Tibial artery (tissue), 4 donors: Measurements from ENCODE around the gene OTUD6A.

Experiments
- DNase-seq, 2 donors: peaks; one replicate each; pipeline ENCODE4 v3.0.0-alpha.2; 2019
- H3K27ac ChIP-seq, 2 donors: fragments of 200-600 bp; sonication (generic) in 1 of 2; 1 replicate in 1 of 2; 2 replicates in 1 of 2; pipeline ENCODE4 v1.5.1; 2018 to 2019; ENCODE audit warnings: mild to moderate bottlenecking in 1 of 2
- H3K27me3 ChIP-seq, 2 donors: fragments of 200-600 bp; sonication (generic) in 1 of 2; one replicate each; pipeline versions ENCODE4 v1.5.1 to v1.6.0; 2016 to 2019
- H3K36me3 ChIP-seq, 3 donors: fragments of 200-600 bp; sonication (generic) in 2 of 3; one replicate each; pipeline ENCODE4 v1.5.1; 2016 to 2019; ENCODE audit warnings: mild to moderate bottlenecking in 2 of 3
- H3K4me1 ChIP-seq, 4 donors: fragments of 200-600 bp; sonication (generic) in 2 of 4; 1 replicate in 3 of 4; 2 replicates in 1 of 4; pipeline ENCODE4 v1.5.1; 2016 to 2019
- H3K4me3 ChIP-seq, 2 donors: fragments of 200-600 bp; sonication (generic) in 1 of 2; 1 replicate in 1 of 2; 2 replicates in 1 of 2; pipeline ENCODE4 v1.5.1; 2018 to 2019; ENCODE audit warnings: mild to moderate bottlenecking in 2 of 2
- H3K9me3 ChIP-seq, 3 donors: fragments of 200-600 bp; sonication (generic) in 1 of 3; one replicate each; pipeline ENCODE4 v1.5.1; 2016 to 2019
- intact Hi-C: fragments of 100-400 bp; cut with DNase I; formaldehyde crosslinking; loops from one replicate; pipeline ENCODE4 v1.15.0; 2023; ENCODE audit warnings: low total_unique reads
- TF ChIP-seq, protein P1 (sequence below), 2 experiments: fragments of 200-600 bp in 1 of 2; fragments of 450-650 bp in 1 of 2; IDR thresholded peaks; one replicate each; pipeline ENCODE4 v1.5.1; 2017 to 2019; ENCODE audit warnings: antibody characterized with exemption in 2 of 2, mild to moderate bottlenecking in 1 of 2, moderate library complexity in 1 of 2

Gene OTUD6A, protein sequence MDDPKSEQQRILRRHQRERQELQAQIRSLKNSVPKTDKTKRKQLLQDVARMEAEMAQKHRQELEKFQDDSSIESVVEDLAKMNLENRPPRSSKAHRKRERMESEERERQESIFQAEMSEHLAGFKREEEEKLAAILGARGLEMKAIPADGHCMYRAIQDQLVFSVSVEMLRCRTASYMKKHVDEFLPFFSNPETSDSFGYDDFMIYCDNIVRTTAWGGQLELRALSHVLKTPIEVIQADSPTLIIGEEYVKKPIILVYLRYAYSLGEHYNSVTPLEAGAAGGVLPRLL

DNA sequence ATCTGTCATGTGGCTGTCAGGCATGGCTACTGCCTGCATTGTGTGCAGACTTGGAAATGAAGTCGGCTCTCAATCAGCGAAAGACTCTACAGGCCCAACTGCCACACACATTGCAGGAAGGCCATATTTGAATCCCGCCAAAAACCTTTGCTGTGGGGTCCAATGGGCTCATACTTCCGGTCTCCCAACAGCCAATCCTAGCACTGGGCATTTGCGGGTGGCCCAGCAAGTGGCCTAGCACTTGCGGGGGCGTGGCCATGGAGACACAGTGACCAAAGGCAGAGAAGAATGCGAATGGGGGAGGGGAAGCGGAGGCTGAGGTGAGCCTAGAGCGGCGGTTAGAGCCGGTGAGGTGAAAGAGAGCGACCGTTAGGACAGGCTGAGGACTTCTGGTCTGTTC lies at the start of gene OTUD6A:
TSS of gene OTUD6A (plus strand) at position 382 of the 400 bp plus-strand sequence. CDS start 68 bp downstream, outside the sequence.
- intact Hi-C loops, result no loop called here
- no peaks in the 10 kb centered on the region for H3K36me3 ChIP-seq
- no peak within 1 kb of the TSS for H3K27ac ChIP-seq
- TF ChIP-seq, protein P1, sequence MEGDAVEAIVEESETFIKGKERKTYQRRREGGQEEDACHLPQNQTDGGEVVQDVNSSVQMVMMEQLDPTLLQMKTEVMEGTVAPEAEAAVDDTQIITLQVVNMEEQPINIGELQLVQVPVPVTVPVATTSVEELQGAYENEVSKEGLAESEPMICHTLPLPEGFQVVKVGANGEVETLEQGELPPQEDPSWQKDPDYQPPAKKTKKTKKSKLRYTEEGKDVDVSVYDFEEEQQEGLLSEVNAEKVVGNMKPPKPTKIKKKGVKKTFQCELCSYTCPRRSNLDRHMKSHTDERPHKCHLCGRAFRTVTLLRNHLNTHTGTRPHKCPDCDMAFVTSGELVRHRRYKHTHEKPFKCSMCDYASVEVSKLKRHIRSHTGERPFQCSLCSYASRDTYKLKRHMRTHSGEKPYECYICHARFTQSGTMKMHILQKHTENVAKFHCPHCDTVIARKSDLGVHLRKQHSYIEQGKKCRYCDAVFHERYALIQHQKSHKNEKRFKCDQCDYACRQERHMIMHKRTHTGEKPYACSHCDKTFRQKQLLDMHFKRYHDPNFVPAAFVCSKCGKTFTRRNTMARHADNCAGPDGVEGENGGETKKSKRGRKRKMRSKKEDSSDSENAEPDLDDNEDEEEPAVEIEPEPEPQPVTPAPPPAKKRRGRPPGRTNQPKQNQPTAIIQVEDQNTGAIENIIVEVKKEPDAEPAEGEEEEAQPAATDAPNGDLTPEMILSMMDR (IDR thresholded peaks at IDR 0.05), result no peak
- no peaks in the 10 kb centered on the region for H3K4me1 ChIP-seq
- DNase-seq, result no peak
- H3K4me3 ChIP-seq, result no peak within 1 kb of the TSS
- H3K9me3 ChIP-seq, result no peaks in the 10 kb centered on the region
- H3K27me3 ChIP-seq, result no peaks in the 10 kb centered on the region

DNA sequence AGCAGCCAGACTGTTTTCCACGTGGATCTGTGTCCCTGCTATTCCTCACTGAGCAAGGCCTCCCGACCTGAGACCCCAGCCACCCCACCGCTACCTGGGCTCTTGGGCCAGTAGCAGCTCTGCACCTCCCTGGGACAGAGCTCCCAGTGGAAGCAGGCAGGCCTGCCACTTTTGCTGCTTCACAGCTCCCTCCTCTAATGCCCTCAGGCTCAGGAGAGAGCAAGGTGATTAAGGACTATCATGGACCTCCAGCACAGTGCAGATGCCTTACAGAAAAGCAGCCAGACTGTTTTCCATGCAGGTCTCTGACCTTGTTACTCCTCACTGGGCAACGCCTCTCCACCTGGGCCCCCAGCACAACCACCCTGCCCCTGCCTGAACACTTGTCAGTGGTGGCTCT lies 49.5 kb upstream of the OTUD6A start:
- peaks cover 0 to 2% (median 0%) of the 10 kb centered on the region in 3 donors for H3K9me3 ChIP-seq
- no peaks in the 10 kb centered on the region for H3K4me1 ChIP-seq
- H3K36me3 ChIP-seq, result no peaks in the 10 kb centered on the region
- no peak overlapping the region for H3K4me3 ChIP-seq
- intact Hi-C loops, result no loop called here
- H3K27me3 ChIP-seq, result no peaks in the 10 kb centered on the region
- DNase-seq, result no peak
- no peak overlapping the region for H3K27ac ChIP-seq
- TF ChIP-seq, protein P1 (IDR thresholded peaks at IDR 0.05), result no peak

DNA sequence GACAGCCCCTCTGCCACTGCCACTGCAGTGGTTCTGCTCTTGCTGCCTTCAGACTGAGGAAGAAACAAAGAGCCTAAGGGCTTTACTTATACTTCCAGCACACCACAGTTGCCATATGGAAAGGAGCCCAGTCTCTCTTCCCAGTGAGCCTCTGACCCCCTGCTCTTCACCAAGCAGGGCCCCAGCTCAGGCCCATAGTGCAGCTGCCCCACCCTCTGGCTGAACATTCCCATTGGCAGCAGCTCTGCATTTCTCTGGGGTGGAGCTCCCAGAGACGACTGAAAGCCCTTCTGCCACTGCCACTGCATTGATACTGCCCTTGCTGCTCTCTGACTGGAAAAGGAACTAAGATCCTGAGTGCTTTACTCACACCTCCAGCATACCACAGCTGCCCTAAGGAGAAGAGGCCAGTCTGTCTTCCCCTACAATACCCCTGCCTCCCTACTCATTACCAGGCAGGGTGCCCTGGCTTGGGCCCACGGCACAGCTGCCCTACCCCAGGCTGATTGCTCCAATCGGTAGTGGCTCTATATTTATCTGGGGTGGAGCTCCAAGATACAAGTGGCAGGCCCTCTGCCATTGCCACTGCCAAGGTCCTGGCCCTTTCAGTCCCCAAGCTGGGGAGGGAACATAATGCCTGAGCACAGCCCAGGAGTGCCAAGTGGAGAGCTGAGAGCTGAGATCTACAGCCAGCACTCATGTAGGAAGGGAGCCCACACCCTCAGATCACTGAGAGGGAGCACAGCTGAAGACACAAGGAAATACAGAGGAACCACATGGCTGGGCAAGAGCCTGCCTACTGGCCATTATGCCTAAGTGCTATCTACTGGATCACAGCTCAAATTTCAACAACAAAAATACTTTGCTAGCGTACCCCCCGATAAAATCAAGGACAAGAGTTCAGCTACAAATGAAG lies 48.5 kb upstream of the OTUD6A start:
- DNase-seq, result no peak
- Histone ChIP-seq H3K4me3 (no peak overlapping the region), H3K27me3 (no peaks in the 10 kb centered on the region), H3K4me1 (no peaks in the 10 kb centered on the region), H3K36me3 (no peaks in the 10 kb centered on the region), H3K9me3 (peaks cover 0 to 4% (median 0%) of the 10 kb centered on the region in 3 donors), H3K27ac (no peak overlapping the region)
- TF ChIP-seq, protein P1 (IDR thresholded peaks at IDR 0.05), result no peak
- intact Hi-C loops, result no loop called here

DNA sequence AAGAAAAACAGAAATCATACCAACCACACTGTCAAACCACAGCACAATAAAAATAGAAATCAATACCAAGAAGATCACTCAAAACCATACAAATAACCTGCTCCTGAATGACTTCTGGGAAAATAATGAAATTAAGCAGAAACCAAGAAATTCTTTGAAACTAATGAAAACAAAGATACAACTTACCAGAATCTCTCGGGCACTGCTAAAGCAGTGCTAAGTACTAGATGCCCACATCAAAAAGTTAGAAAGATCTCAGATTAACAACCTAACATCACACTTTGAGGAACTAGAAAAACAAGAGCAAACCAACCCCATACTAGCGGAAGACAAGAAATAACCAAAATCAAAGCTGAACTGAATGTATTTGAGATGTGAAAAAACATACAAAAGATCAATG lies 45.7 kb upstream of the OTUD6A start:
- no peak overlapping the region for H3K4me3 ChIP-seq
- intact Hi-C loops, result no loop called here
- no peaks in the 10 kb centered on the region for H3K36me3 ChIP-seq
- DNase-seq, result no peak
- peaks cover 0 to 4% (median 0%) of the 10 kb centered on the region in 3 donors for H3K9me3 ChIP-seq
- H3K27me3 ChIP-seq, result no peaks in the 10 kb centered on the region
- H3K4me1 ChIP-seq, result no peaks in the 10 kb centered on the region
- TF ChIP-seq, protein P1 (IDR thresholded peaks at IDR 0.05), result no peak
- no peak overlapping the region for H3K27ac ChIP-seq

DNA sequence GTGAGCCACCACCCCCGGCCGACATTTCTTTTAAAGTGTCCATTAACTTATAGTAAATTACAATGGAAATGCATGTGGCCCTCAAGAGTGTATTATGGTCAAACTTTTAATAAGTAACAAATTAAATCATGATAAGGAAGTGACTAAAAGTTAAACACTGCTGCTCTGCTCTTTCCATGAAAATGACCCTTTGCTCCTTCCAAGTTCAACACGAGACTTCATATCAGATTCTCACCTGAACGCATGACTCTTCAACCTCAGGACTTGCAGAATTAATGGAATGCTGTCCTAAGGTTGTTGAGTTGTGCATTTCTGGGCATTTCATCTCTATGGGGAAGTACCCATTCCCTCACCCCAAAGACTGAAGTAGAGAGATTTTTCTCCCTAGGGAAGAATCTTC lies 39.6 kb upstream of the OTUD6A start:
- intact Hi-C loops, result no loop called here
- Histone ChIP-seq H3K27ac (no peak overlapping the region), H3K36me3 (no peaks in the 10 kb centered on the region), H3K9me3 (peaks cover 0 to 3% (median 0%) of the 10 kb centered on the region in 3 donors), H3K4me3 (no peak overlapping the region), H3K4me1 (no peaks in the 10 kb centered on the region), H3K27me3 (no peaks in the 10 kb centered on the region)
- DNase-seq, result no peak
- TF ChIP-seq, protein P1 (IDR thresholded peaks at IDR 0.05), result no peak
